ENCODE measurements around the gene DLG5. TPM values are rescaled to one million over a fixed set of nuclear protein-coding genes. Genes with fewer than 3 reads are reported as not detected.

Gene DLG5
- total and polyA plus RNA-seq, 7 donors, result 6.0 to 78.1 (median 41.0) TPM

- Histone ChIP-seq H3K27me3 (no peaks in the 10 kb centered on the region), H3K36me3 (no peaks in the 10 kb centered on the region), H3K4me3 (no peak overlapping the region), H3K27ac (peak overlapping the region in 1 of 4 donors; percentile 33), H3K4me1 (peaks cover 0 to 8% (median 8%) of the 10 kb centered on the region in 4 donors), H3K9me3 (peaks cover 0 to 4% (median 1%) of the 10 kb centered on the region in 4 donors)
- TF ChIP-seq POLR2AphosphoS5 (IDR thresholded peaks at IDR 0.05) (no peak), EP300 (IDR thresholded peaks at IDR 0.05) (no peak), POLR2A (IDR thresholded peaks at IDR 0.05) (no peak), CTCF (IDR thresholded peaks at IDR 0.05) (no peak)
- intact Hi-C loops (cut with DNase I), result no loop called here
- DNase-seq, result no peak
- 79 to 89% methylated on average over 5 of the region's 5 CpGs for WGBS, 2 donors
Observed at GRCh38 chr10:77742172-77742571, 184.4 kb downstream of the DLG5 start.

- TF ChIP-seq EP300 (IDR thresholded peaks at IDR 0.05) (no peak), POLR2AphosphoS5 (IDR thresholded peaks at IDR 0.05) (no peak), POLR2A (IDR thresholded peaks at IDR 0.05) (no peak), CTCF (IDR thresholded peaks at IDR 0.05) (no peak)
- Histone ChIP-seq H3K27ac (peak overlapping the region in 1 of 4 donors; percentile 33), H3K9me3 (peaks cover 0 to 4% (median 1%) of the 10 kb centered on the region in 4 donors), H3K27me3 (no peaks in the 10 kb centered on the region), H3K36me3 (no peaks in the 10 kb centered on the region), H3K4me1 (peaks cover 0 to 8% (median 8%) of the 10 kb centered on the region in 4 donors), H3K4me3 (no peak overlapping the region)
- 93% methylated on average over 2 of the region's 2 CpGs for WGBS, 2 donors
- DNase-seq, result no peak
- intact Hi-C loops (cut with DNase I), result no loop called here
Observed at GRCh38 chr10:77741746-77742145, 184.8 kb downstream of the DLG5 start.

Small RNA genes lying within 50 kb of the gene (small RNA-seq; reads per million reads assigned to genes)
- gene RF00017, result 0 reads per million in 3 donors
- 0 reads per million in 3 donors for gene RN7SL284P
- 0 reads per million in 3 donors for gene RNU6-1266P

Other genes with a start within 250 kb of the DLG5 start
- gene POLR3A, start 102.8 kb upstream of the DLG5 start, total RNA-seq, result 10 to 100 TPM in 2 of 4 donors, 1 to 10 TPM in 2; 9.6 to 13.0 (median 11.0) TPM
- gene POLR3A, start 102.8 kb upstream of the DLG5 start, polyA plus RNA-seq, result 1 to 10 TPM; 1.6 to 7.7 (median 2.4) TPM
- 1,000 to 10,000 TPM; 2,487 to 3,724 (median 3,119) TPM for gene RPS24, start 107.1 kb upstream of the DLG5 start, total RNA-seq
- gene RPS24, start 107.1 kb upstream of the DLG5 start, polyA plus RNA-seq, result 1,000 to 10,000 TPM; 5,419 to 7,696 (median 5,671) TPM